OCI-LY7 (cell line): Measurements from ENCODE around the gene ITIH3. TPM values are rescaled to one million over a fixed set of nuclear protein-coding genes. Genes with fewer than 3 reads are reported as not detected.

Source experiments
- BruUV-seq: library from RNA; stranded (reverse); fragments of 400-500 nt; replicated peaks from 2 replicates; lab custom pipeline; 2021; lab: Mats Ljungman, UMichigan
- CTCF ChIA-PET: fragments of 300-600 bp; sonication (Branson Sonifier 250); formaldehyde crosslinking; loops from one replicate; lab custom pipeline; 2022; ENCODE audit warnings: antibody characterized with exemption; ENCODE audit not compliant: unreplicated experiment; lab: Charles Lee
- POLR2A ChIA-PET: fragments of 300-600 bp; sonication (Branson Sonifier 250); formaldehyde crosslinking; loops from one replicate; lab custom pipeline; 2022; ENCODE audit warnings: antibody characterized with exemption; lab: Charles Lee
- DNase-seq: peaks from one replicate; pipeline ENCODE4 v3.0.0-alpha.2; 2015; ENCODE audit warnings: low spot score
- H2AFZ ChIP-seq: fragments of 200-600 bp; sonication (generic), shearing (Covaris generic); 2 replicates; pipeline ENCODE4 v1.6.1; 2014; ENCODE audit warnings: mild to moderate bottlenecking, antibody characterized with exemption, low read length, moderate library complexity
- H3K27ac ChIP-seq: fragments of 200-600 bp; sonication (generic); 2 replicates; pipeline ENCODE4 v1.5.1; 2014; ENCODE audit warnings: mixed run types, low read depth, mild to moderate bottlenecking, moderate library complexity, low read length, inconsistent platforms; ENCODE audit not compliant: poor library complexity, severe bottlenecking
- H3K36me3 ChIP-seq: fragments of 200-600 bp; sonication (generic); 2 replicates; pipeline ENCODE4 v1.6.1; 2014; ENCODE audit warnings: mild to moderate bottlenecking, antibody characterized with exemption, low read length, moderate library complexity, mixed read lengths; ENCODE audit not compliant: insufficient read depth
- H3K4me1 ChIP-seq: fragments of 200-600 bp; sonication (generic); 2 replicates; pipeline ENCODE4 v1.5.1; 2014; ENCODE audit warnings: mild to moderate bottlenecking, low read length; ENCODE audit not compliant: insufficient read depth, poor library complexity, severe bottlenecking
- H3K4me2 ChIP-seq: fragments of 200-600 bp; sonication (generic); 2 replicates; pipeline ENCODE4 v1.6.1; 2014; ENCODE audit warnings: mild to moderate bottlenecking, low read length
- H3K4me3 ChIP-seq: fragments of 200-600 bp; sonication (generic); 2 replicates; pipeline ENCODE4 v1.5.1; 2014; ENCODE audit warnings: mild to moderate bottlenecking, low read depth, low read length; ENCODE audit not compliant: poor library complexity, severe bottlenecking
- H3K79me2 ChIP-seq: fragments of 200-600 bp; sonication (generic); 2 replicates; pipeline ENCODE4 v1.6.1; 2016; ENCODE audit warnings: low read depth, mild to moderate bottlenecking, low read length, moderate library complexity, mixed read lengths; ENCODE audit not compliant: insufficient read depth
- H3K9me2 ChIP-seq: fragments of 200-600 bp; sonication (generic); 2 replicates; pipeline ENCODE4 v1.6.1; 2016; ENCODE audit warnings: mild to moderate bottlenecking, low read length, mixed read lengths; ENCODE audit not compliant: insufficient read depth
- H3K9me3 ChIP-seq: fragments of 200-600 bp; sonication (generic); 2 replicates; pipeline ENCODE4 v1.6.1; 2014; ENCODE audit warnings: mild to moderate bottlenecking, mixed run types, low read length, mixed read lengths
- H4K20me1 ChIP-seq: fragments of 200-600 bp; sonication (generic); 2 replicates; pipeline ENCODE4 v1.6.1; 2014; ENCODE audit warnings: mild to moderate bottlenecking, antibody characterized with exemption, low read length, moderate library complexity, mixed read lengths; ENCODE audit not compliant: insufficient read depth
- CTCF ChIP-seq: fragments of 200-600 bp; sonication (generic); conservative IDR thresholded peaks from 2 replicates; pipeline ENCODE4 v1.5.1; 2014; ENCODE audit warnings: mild to moderate bottlenecking, antibody characterized with exemption, low read length, moderate library complexity, mixed read lengths
- EZH2phosphoT487 ChIP-seq: fragments of 200-600 bp; sonication (generic); IDR thresholded peaks from 2 replicates; pipeline ENCODE4 v1.6.1; 2018; ENCODE audit warnings: low read depth, borderline replicate concordance, mild to moderate bottlenecking, mixed run types, antibody characterized with exemption, low read length, moderate library complexity, mixed read lengths
- intact Hi-C: fragments of 100-400 bp; cut with micrococcal nuclease; formaldehyde crosslinking; loops from one replicate; pipeline ENCODE4 v1.10.0; 2022; ENCODE audit not compliant: unreplicated experiment
- total RNA-seq, 2 experiments: library from RNA; depleted of rRNA in 1 of 2; stranded (reverse); fragments of >200 nt in 1 of 2; shearing (Covaris generic) in 1 of 2; gene quantifications; 2 replicates each; pipeline ENCODE4 v1.2.3, GENCODE V29; 2014 to 2022

Gene ITIH3
- total RNA-seq, 2 experiments from 2014 or later = not detected

DNA sequence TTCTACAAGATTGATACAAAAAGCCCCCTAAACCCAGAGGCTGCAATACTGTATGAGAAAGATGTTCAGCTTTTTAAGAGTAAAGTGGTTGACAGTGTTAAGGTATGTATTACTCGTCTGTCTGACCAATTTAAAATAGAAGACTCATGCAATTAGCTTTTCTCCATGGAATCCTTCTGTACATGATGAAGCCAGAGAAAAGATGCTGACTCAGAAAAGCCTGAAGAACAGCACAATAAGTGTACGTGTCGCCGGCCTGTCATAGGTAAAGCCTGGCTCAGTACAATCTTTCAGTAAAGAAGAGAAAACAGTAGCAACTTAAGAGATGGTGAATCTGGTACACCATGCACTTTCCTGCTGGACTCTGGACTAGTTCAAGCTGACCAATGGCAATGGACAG lies 40.2 kb upstream of the ITIH3 start:
- DNase-seq = no peak
- H3K27ac ChIP-seq = no peak overlapping the region
- H2AFZ ChIP-seq = no peak overlapping the region
- no TSS peak for BruUV-seq
- H3K36me3 ChIP-seq = peaks cover 74% of the 10 kb centered on the region
- no peaks in the 10 kb centered on the region for H4K20me1 ChIP-seq
- H3K4me1 ChIP-seq = no peaks in the 10 kb centered on the region
- H3K9me3 ChIP-seq = no peaks in the 10 kb centered on the region
- no peaks in the 10 kb centered on the region for H3K9me2 ChIP-seq
- no peak for TF ChIP-seq CTCF
- no peak for TF ChIP-seq EZH2phosphoT487
- H3K4me2 ChIP-seq = no peak overlapping the region
- no peaks in the 10 kb centered on the region for H3K79me2 ChIP-seq
- no peak overlapping the region for H3K4me3 ChIP-seq
- CTCF ChIA-PET = no interaction called here
- intact Hi-C loops = no loop called here
- POLR2A ChIA-PET = no interaction called here

DNA sequence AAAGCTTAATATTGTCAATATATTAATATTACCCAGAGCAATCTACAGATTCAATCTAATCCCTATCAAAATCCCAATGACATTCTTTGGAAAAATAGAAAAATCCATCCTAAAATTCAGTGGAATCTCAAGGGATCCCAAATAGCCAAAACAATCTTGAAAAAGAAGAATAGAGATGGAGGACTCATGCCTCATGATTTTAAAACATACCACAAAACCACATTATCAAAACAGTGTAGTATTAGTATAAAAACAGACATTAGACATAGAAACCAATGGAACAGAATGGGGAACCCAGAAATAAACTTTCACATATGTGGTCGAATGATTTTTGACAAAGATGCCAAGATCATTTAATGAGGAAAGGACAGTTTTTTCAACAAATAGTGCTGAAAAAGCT lies 38.5 kb upstream of the ITIH3 start:
- DNase-seq = no peak
- no peaks in the 10 kb centered on the region for H3K4me1 ChIP-seq
- TF ChIP-seq EZH2phosphoT487 (no peak), CTCF (no peak)
- peaks cover 74% of the 10 kb centered on the region for H3K36me3 ChIP-seq
- ChIA-PET CTCF (no interaction called here), POLR2A (interaction anchor here (1.0 kb wide), 1 partner anchor 141 kb away, joined by 4 read pairs; no protein-coding TSS in a partner anchor)
- no TSS peak for BruUV-seq
- H4K20me1 ChIP-seq = no peaks in the 10 kb centered on the region
- no peaks in the 10 kb centered on the region for H3K79me2 ChIP-seq
- intact Hi-C loops = no loop called here
- no peak overlapping the region for H3K27ac ChIP-seq
- no peaks in the 10 kb centered on the region for H3K9me2 ChIP-seq
- no peak overlapping the region for H3K4me2 ChIP-seq
- H2AFZ ChIP-seq = no peak overlapping the region
- H3K9me3 ChIP-seq = no peaks in the 10 kb centered on the region
- no peak overlapping the region for H3K4me3 ChIP-seq

- no peak for TF ChIP-seq CTCF
- no peak for TF ChIP-seq EZH2phosphoT487
- no peak overlapping the region for H3K4me2 ChIP-seq
- intact Hi-C loops = no loop called here
Measured at GRCh38 chr3:52763466-52763865, 31.1 kb upstream of the ITIH3 start.

More at GRCh38 chr3:52763466-52763865, 31.1 kb upstream of the ITIH3 start:
- peaks cover 79% of the 10 kb centered on the region for H3K36me3 ChIP-seq
- H3K9me2 ChIP-seq = no peaks in the 10 kb centered on the region
- no peaks in the 10 kb centered on the region for H4K20me1 ChIP-seq
- no peak overlapping the region for H3K4me3 ChIP-seq
- no peak overlapping the region for H2AFZ ChIP-seq
- no TSS peak for BruUV-seq
- ChIA-PET CTCF (no interaction called here), POLR2A (no interaction called here)
- H3K27ac ChIP-seq = no peak overlapping the region
- H3K4me1 ChIP-seq = no peaks in the 10 kb centered on the region
- DNase-seq = no peak
- no peaks in the 10 kb centered on the region for H3K9me3 ChIP-seq
- no peaks in the 10 kb centered on the region for H3K79me2 ChIP-seq
